ENCODE measurements around the gene ZNF821.
A peak's percentile ranks its signal among the peaks of the same experiment; 100 is the strongest.
"Not testable (repeated sequence)": the region's sequence is repeated elsewhere in the genome, so short reads cannot be mapped to it uniquely, and the experiment has no call there.

Gene ZNF821, protein sequence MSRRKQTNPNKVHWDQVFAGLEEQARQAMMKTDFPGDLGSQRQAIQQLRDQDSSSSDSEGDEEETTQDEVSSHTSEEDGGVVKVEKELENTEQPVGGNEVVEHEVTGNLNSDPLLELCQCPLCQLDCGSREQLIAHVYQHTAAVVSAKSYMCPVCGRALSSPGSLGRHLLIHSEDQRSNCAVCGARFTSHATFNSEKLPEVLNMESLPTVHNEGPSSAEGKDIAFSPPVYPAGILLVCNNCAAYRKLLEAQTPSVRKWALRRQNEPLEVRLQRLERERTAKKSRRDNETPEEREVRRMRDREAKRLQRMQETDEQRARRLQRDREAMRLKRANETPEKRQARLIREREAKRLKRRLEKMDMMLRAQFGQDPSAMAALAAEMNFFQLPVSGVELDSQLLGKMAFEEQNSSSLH

DNA sequence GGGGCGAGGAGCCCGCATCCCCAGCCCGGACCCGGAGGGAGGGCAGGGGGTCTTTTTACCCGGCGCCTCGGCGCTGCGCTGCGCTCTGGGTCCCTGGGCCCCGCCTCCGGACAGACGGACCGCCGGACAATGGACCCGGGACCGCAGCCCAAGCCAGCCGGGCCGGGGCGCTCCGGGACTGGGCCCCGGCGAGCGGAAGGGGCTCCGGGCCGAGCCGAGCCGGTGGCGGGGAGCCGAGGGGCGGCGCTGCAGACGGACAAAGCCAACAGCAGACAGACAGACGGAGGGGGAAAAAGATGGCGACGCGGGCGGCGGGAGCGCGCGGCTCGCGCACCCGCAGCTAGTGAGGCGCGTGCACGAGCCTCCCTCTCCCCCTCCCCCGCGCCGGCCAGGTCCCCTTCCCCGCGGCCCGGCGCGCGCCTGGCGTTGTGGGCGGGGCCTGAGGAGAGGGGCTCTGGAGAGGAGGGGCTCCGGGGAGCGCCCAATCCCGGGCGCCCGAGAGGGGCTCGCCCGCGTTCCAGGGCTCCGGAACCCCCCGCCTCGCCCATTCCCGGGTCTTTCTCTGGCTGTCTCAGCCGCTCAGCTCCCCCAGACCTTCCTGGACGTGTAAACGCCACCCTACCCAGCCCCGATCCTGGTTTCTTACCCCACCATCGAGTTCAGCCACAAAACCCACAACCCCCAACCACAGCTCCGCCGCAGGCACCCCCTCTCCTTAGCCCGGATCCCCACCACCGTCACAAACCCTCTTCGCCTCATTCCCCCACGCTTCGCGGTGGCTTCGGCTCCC lies at the start of gene ZNF821:
Gene ZNF821 (minus strand): TSS at position 334 of the 790 bp plus-strand sequence. CDS start 4,236 bp downstream, outside the sequence.
- peak; percentile 8 for DNase-seq (ENCODE audit: low read depth, low spot score)

DNA sequence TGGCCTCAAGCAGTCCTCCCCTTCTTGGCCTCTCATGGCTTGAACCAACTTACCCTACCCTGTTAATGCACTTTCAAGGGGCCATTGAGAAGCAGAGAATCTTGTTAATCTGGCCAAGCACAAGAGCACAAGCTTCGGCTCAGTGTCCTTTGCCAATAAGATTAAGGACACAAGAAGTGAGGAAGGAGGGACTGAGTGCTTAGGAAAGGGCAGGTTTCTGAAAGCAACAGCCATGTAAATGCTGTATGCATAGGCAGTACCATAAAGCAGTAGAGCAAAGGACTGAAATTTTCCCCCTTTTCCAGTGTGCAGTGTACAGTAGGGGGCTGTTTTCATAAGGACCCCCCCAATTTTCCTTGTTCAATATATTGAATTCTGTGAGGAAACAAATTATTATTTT lies 49.0 kb upstream of the ZNF821 start:
- no peak overlapping the region for H3K27ac ChIP-seq
- DNase-seq (ENCODE audit: low read depth, low spot score), result no peak

More for the DNA sequence above, at the start of gene ZNF821:
- H3K27ac ChIP-seq, result peak within 1 kb of the TSS; percentile 55

DNA sequence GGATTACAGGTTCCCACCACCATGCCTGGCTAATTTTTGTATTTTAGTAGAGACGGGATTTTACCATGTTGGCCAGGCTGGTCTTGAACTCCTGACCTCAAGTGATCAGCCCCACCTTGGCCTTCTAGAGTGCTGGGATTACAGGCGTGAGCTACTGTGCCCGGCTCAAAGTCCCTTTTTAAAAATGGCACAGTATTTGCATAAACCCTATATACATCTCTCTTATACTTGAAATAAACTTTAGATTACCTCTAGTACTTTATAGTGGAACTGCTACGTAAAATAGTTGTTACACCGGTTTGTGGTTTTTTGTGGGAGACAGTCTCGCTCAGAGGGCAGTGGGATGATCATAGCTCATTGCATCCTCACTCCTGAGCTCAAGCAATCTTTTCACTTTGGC lies 47.6 kb upstream of the ZNF821 start:
- no peak overlapping the region for H3K27ac ChIP-seq
- no peak for DNase-seq (ENCODE audit: low read depth, low spot score)

DNA sequence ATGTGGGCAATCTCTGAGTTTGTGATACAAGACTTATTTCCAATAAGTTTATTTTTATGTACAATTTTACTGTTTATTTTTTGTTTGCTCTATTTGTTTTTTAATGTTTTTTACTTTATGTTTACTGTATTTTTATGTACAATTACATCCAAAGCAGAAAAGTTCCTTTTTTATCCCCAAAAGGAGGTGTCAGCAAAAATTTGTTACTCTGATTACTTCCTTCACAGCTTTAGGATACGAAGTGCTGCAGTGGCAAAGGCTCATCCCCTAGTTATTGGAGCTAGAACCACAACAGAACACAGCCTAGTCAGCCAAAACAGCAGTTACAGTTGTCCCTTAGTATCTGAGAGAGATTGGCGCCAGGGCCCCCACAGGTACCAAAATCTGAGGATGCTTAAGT lies 47.0 kb upstream of the ZNF821 start:
- no peak overlapping the region for H3K27ac ChIP-seq
- DNase-seq (ENCODE audit: low read depth, low spot score), result no peak

DNA sequence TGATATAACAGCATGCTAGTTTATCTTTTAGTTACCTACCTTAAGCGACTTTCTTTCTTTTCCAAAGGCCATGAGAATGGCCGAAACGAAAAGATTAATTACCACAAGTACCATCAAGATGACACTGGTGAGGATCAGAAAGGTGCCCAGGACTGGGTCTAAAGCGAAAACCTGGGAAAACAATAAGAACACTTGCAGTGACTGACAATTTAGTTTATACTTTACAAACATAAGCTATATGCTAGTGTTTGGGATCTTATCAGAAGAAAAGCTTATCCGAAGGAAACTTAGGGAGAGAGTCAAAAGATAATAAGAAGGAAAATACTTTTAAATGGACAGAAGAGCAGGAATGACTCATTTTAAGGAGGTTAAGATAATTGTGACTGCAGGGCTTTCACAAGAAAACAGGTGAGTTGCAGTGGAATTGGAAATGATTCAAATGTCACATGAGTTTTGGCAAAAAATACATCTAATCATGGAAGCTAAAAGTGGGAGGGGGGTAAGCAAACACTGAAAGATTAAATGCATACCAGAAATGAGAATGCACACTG lies 46.1 kb upstream of the ZNF821 start:
- H3K27ac ChIP-seq, result no peak overlapping the region

DNA sequence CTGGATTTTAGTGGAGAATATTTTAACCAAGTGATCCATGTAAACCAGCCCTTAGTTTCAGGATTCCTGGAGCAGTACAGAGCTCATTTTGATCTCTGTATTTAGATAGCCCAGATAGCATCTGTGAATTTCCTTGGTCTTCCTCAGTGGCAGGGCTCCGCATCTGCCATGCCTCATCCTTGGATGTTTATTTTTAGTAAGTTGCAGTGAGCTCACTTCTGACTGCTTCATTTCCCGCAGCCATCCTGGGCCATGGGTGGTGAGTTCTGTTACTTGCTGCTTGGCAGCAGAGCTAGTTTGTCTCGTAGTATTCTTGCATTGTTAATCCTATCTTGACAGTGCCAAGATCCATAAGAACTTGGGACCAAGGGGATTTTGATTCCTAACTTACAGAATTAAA lies 45.1 kb upstream of the ZNF821 start:
- DNase-seq (ENCODE audit: low read depth, low spot score), result no peak
- H3K27ac ChIP-seq, result peak overlapping the region; percentile 5

More for the DNA sequence above, 46.1 kb upstream of the ZNF821 start:
- DNase-seq (ENCODE audit: low read depth, low spot score), result no peak

DNA sequence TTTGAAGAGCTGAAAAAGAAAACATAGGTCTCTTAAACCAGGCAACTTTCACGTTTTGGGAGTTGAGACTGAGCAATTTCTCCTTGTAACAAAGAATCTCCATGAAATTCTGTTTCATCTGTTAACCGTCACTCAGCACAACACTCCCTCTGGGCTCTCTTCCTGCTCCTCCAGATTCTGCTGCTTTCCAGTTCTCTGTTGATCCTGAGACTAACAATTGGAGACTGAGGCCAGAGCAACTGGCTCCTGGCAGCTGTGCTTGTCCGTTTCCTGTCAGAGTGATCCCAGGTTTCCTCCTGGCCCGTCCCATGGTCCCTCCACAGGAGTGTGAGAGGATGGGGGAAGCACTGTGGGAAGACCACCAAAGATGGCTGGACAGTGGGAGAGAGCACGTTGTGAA lies 43.8 kb upstream of the ZNF821 start:
- no peak for DNase-seq (ENCODE audit: low read depth, low spot score)
- H3K27ac ChIP-seq, result no peak overlapping the region

DNA sequence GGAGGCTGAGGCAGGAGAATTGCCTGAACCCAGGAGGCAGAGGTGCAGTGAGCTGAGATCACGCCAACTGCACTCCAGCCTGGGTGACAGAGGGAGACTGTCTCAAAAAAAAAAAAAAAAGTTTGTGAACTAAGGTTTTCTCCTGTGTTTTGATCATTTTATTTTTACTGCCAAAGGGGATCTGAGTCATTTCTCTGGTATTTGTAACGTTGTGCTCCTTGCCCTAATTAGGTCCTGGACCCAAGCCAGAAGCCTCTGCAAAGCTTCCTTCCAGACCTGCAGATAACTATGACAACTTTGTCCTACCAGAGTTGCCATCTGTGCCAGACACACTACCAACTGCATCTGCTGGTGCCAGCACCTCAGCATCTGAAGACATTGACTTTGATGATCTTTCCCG lies 43.4 kb upstream of the ZNF821 start:
- no peak overlapping the region for H3K27ac ChIP-seq
- no peak for DNase-seq (ENCODE audit: low read depth, low spot score)

DNA sequence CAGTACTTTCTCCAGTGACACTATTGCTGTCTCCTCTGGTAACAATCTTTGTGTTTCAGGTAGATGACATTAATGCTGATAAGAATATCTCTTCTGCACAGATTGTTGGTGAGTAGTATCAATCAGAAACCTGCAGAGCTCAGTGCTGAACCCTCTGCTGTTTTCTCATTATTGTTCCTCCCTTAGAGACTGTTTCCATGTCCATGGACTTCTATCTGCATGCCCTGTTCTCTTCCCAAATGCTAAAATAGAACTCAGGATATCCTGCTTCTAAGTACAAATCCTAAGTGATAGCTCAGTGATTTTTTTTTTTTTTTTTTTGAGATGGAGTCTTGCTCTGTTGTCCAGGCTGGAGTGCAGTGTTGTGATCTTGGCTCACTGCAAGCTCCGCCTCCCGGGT lies 40.7 kb upstream of the ZNF821 start:
- no peak overlapping the region for H3K27ac ChIP-seq
- DNase-seq (ENCODE audit: low read depth, low spot score), result no peak

DNA sequence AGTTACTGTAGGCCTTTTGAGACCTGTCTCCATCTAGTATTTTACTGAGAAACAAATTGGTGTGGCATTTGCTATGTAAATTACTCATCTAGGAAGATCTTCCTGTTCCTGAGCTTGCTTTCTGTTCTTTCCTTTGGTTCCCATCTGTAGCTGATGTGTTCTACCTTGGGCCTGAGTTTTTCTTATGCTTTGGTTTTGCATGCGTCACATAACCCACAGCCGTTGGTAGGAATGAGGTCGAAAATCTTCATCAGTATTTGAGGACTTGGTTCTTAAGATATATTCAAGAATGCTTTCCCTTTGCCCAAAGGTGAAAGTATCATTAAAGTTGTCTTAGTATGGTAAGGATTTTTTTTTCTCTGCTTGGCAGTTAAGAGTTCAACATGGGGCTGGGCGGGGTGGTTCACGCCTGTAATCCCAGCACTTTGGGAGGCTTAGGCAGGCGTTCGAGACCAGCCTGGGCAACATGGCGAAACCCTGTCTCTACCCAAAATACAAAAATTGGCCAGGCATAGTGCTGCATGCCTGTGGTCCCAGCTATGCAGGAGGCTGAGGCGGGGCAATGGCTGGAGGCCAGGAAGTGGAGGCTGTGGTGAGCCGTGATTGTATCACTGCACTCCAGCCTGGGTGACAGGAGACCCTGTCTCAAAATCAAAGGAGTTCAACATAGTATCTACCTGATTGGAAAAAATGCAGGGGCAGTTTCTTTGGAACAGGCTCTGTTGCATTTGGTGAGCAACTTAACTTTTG lies 40.1 kb upstream of the ZNF821 start:
- no peak overlapping the region for H3K27ac ChIP-seq
- no peak for DNase-seq (ENCODE audit: low read depth, low spot score)

DNA sequence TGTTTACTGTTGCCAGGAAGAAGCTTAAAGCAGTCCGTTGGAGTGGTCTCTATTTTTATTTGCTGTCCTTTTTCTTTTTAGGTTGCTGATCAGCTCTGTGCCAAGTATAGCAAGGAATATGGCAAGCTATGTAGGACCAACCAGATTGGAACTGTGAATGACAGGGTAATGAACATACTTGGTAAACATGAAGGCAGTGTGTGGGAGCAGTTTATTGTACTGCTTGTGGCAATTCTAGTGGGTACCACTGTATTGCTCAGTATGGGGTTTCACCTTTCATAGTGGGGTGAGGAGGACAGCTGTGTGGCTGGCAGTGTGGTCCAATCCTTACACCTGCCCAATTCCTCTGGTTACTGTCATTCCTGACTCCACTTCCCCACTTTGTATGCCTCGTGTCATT lies 36.7 kb upstream of the ZNF821 start:
- no peak overlapping the region for H3K27ac ChIP-seq

DNA sequence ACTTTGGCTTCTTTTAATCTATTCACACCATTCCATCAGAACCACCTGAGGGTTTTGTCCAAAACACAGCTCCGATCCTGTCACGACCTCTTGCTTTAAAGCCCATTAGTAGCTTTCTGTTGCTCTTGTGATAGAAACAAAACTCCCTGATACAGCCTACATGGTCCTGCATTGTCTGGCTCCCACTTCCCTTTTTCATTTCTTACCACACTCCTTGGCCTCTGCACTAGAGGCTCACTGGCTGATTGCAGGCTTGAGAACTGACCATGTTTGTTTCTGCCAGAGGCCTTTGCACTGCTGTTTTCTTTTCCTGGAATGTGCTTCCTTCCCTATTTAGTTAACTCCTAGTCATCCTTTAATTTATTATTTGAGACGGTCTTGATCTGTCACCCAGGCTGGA lies 35.1 kb upstream of the ZNF821 start:
- no peak for DNase-seq (ENCODE audit: low read depth, low spot score)
- H3K27ac ChIP-seq, result no peak overlapping the region

More for the DNA sequence above, 36.7 kb upstream of the ZNF821 start:
- DNase-seq (ENCODE audit: low read depth, low spot score), result no peak

DNA sequence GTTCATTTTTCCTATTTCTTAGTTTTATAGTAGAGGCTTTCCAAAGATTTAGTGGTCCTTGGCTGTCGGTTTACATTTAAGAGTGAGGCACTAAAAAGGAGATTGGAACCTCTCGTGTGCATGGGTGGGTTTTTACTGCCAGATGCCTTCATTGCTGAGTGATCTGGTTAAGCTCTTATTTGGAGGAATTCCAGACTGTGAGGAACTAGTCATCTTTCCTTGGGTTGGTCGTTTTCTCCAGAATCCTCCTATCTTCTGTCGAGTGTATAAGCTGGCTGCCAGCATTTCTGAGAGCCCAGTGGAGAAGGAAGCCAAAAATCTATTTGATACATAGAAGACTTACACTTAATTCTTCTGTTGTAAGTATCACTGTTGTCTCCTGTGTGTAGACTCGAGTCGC lies 33.9 kb upstream of the ZNF821 start:
- no peak overlapping the region for H3K27ac ChIP-seq
- DNase-seq (ENCODE audit: low read depth, low spot score), result no peak

DNA sequence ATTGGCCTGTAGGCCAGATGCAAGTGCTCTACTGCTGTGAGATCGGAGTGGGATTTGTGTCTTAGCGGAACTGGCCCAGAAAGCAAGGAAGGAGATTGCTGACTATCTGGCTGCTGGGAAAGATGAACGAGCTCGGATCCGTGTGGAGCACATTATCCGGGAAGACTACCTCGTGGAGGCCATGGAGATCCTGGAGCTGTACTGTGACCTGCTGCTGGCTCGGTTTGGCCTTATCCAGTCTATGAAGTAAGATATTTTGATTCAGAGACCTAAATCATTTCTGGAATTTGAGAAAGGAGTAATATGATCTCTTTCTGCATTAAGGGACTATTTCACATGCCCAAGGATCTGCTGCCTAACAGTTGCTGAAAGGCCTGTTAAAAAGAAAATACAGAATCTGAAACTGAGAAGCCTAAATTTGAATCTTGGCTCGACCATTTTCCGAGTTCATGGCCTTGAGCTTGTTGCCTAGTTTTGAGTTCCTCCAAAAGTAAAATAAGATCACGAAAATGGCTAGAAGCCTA lies 32.5 kb upstream of the ZNF821 start:
- no peak overlapping the region for H3K27ac ChIP-seq
- DNase-seq (ENCODE audit: low read depth, low spot score), result no peak

DNA sequence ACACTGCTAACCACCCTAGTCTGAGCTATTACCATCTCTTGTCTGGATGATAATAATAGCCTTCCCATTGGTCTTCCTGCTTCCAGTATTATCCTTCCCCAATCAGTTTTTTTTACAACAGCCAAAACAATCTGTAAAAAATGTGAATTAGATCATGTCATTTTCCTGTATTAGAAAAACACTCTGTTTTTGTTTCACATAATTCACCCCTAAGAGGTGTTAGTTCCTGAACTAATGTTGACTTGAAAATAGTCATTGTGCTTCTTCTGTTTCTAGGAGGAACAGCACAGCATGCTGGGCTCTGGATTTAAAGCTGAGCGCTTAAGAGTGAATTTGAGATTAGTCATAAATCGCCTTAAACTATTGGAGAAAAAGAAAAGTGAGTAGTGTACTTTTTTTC lies 31.4 kb upstream of the ZNF821 start:
- H3K27ac ChIP-seq, result no peak overlapping the region
- no peak for DNase-seq (ENCODE audit: low read depth, low spot score)

DNA sequence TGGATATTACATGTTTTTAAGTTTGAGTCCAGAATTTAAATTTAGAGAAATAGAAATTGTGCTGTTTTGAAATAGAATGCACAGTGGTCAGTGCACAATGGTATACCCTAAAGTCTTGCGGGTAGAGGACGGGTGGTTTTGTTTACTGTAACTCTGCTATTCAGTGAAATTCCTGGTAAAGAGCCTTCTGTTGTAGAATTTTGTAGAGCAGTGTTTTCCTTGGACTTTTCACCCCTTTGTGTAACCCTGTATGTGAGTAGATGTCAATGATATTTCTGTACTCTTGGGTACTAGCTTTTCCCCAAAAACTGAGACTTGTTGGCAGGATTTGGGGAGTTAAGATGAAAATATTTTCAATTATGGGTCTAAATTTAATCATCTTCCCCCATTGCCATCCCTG lies 30.8 kb upstream of the ZNF821 start:
- no peak overlapping the region for H3K27ac ChIP-seq
- DNase-seq (ENCODE audit: low read depth, low spot score), result no peak

DNA sequence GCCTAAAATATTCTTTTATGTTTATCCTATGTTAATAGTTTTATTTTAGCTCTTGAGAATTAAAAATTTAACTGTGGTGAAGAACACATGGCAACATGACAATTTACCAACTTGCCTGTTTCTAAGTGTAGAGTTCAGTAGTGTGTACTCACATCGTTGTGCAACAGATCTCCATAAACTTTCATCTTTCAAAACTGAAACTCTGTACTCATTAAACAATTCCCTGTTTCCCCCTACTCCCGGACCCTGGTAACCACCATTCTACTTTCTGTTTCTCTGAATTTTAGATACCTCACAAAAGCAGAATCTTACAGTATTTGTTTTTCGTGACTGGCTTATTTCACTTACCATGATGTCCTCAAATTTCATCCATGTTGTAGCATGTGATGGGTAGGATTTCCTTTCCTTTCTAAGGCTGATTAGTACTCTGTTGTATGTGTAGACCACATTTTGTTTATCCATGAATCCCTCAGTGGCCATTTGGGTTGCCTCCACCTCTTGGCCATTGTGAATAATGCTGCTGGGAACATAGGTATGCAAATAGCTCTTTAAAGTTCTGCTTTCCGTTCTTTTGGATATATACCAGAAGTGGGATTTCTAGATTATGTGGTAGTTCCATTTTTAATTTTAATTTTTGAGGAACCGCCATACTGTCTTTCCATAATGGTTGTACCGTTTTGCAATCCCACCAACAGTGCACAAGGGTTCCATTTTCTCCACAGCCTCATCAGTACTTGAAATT lies 28.7 kb upstream of the ZNF821 start:
- DNase-seq (ENCODE audit: low read depth, low spot score), result no peak
- no peak overlapping the region for H3K27ac ChIP-seq

DNA sequence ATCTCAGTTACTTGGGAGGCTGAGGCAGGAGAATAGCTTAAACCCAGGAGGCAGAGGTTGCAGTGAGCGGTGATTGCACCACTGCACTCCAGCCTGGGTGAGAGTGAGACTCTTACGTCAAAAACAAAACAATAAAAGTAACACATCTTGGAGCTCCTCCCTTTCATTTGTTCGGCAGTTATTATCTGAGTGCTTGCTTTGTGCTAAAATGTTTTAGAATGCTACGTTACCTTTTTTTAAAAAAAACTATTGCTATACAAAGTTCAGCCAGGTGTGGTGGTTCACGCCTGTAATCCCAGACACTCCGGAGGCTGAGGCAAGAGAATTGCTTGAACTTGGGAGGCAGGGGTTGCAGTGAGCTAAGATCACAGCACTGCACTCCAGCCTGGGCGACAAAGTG lies 27.1 kb upstream of the ZNF821 start:
- no peak for DNase-seq (ENCODE audit: low read depth, low spot score)
- H3K27ac ChIP-seq, result no peak overlapping the region

DNA sequence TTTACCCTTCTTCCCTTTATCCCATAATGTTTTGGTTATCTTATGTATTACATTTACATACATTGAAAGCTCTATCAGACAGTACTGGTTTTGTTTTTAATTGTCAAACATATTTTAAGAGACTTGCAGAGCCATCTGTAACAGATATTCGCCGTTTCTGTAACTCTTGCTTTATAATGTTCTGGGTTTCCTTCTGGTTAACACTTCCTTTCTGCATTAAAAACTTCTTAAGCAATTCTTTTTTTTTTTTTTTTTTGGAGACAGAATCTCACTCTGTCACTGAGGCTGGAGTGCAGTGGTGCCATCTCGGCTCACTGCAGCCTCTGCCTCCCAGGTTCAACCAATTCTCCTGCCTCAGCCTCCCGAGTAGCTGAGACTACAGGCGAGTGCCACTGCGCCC lies 21.8 kb upstream of the ZNF821 start:
- not testable (repeated sequence) for H3K27ac ChIP-seq; DNase-seq (ENCODE audit: low read depth, low spot score)

DNA sequence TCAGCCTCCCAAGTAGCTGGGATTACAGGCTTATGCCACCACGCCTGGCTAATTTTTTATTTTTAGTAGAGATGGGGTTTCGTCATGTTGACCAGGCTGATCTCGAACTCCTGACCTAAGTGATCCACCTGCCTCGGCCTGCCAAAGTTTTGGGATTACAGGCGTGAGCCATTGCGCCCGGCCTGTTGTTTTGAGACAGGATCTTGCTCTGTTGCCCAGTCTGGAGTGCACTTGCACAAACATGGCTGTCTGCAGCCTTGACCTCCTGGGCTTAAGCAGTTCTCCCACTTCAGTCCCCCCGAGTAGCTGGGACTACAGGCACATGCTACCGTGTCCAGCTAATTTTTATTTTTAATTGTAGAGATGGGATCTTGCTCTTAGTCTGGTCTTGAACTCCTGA lies 20.3 kb upstream of the ZNF821 start:
- no peak for DNase-seq (ENCODE audit: low read depth, low spot score)
- no peak overlapping the region for H3K27ac ChIP-seq

Measured in epithelial cell of prostate (primary cell).